GM21360 (cell line): ENCODE results near the gene RNF207.

Experiments used
- ATAC-seq: cut with Tn5 transposase; IDR thresholded peaks from one replicate; pipeline ENCODE4 v1.9.1; 2021; ENCODE audit warnings: mild to moderate bottlenecking, moderate library complexity; ENCODE audit not compliant: unreplicated experiment

The RNF207 gene

DNA sequence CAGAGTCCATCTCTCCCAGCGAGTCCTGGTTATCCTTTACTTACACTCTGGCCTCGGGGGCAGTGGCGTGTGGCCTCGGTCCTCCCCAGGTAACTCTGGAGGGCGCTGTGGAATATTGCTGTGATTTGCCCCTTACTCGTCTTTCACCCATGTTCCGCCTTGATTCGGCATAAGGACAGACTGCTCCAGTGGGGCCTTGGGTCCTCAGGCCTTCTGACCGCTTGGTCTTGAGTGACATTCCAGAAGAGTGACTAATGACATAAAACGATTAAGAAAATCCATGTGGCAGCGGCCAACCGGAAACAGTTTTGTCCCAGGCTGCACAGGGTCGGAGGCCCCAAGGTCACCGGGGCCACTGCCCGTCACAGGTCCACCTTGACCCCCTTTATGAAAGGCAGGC is 18.8 kb downstream of the RNF207 start:
- no peak for ATAC-seq

DNA sequence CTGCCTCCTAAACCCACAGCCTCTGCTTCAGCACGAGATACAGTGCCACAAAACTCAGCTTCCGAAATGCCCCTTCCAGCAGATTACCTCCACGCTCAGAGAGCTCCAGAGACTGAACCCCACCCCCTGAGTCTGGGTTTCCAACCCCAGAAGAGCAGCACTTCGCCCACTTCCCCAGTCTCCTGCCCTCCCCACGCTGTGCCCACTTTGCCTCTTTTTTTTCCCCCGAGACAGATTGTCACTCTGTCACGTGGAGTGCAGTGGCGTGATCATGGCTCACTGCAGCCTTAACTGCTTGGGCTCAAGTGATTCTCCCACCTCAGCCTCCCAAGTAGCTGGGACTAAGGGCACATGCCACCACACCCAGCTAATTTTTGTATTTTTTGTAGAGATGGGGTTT is 19.7 kb downstream of the RNF207 start:
- ATAC-seq, result no peak

DNA sequence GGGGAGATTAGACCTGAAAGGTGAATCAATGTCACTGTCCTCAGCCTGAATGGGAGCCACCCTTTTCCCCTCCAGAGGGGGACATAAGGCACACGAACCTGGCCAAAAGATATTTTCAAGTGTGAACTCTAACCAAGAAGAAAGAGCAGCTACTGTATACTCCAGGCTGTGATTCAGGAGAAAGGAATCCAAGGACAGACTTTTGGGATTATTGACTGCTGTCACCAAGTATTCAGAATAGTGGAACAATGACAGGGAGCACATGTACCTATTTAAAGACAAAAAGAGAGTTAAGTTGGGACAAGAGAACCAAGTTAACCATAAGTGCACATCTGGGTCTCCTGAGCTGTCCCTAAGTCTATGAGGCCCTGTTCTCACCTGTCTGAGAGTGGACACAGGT is 27.5 kb downstream of the RNF207 start:
- ATAC-seq, result no peak

DNA sequence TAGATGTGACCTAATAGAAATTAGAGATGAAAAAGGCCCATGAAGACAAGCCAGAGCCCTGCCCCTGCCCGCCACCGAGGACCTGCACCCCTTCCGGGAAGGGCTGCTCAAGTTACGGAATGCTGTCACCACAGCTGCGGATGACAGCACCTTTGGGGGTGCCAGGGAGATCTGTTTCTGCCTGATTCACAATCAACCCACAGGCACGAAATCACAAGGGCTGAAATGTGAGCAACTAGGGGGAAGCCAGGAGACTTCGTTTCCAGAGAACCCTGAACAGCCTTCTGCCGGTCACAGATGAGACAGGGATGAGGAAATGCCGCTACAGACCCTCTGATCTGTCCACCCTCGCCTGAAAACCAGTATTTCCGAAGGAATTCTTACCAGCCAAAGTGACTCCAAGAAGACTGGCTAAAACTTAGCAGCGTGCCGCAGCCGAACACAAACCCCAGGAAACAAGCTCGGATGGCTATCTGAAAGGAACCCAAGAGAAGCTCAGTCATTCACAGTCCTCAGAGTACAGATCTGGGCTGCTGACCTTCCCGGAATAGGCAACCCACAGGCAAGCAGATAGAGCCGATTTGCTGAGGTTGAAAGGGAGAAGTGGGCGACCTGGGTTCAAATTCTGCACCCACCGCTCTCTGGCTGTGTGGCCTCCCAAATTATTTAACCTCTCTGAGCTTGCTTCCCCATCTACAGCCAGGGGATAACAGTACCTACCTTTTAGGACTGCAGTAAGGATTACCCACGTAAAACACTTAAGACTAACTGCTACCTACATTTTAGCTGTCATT is 28.8 kb downstream of the RNF207 start:
- no peak for ATAC-seq

DNA sequence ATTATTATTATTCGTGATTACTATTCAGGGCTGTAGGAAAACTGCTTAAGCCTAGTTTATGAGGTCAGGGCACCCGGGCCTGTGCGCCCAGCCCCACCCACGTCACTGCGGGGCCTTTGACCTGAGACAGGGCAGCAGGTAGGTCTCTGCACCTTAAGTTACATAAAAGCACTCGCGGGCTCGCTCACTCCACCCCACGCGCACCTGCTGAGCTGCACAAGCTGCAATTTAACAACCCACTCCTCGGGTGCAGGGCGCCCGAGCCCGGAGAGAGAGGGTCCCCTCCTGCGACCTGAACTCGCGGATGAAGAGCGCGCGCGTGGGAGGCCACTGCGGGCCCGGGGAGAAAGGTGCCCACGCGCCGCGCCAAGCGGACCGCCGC is 29.4 kb downstream of the RNF207 start:
- no peak for ATAC-seq

DNA sequence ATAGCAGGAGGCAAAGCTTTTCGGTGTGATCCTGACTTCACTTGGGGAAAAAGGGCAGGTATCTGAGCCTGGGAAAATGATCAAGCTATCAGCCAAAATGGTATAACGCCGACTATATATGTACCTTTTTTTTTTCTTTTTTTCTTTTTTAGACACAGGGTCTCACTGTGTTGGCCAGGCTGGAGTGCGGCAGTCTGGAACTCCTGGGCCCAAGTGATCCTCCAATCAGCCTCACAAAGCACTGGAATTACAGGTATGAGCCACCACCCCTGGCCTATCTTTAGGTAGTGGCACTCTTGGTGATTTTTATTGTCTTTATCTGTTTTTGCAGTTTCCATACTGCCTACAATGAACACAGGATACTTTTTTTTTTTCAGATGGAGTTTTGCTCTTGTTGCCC is 31.2 kb downstream of the RNF207 start:
- no peak for ATAC-seq

DNA sequence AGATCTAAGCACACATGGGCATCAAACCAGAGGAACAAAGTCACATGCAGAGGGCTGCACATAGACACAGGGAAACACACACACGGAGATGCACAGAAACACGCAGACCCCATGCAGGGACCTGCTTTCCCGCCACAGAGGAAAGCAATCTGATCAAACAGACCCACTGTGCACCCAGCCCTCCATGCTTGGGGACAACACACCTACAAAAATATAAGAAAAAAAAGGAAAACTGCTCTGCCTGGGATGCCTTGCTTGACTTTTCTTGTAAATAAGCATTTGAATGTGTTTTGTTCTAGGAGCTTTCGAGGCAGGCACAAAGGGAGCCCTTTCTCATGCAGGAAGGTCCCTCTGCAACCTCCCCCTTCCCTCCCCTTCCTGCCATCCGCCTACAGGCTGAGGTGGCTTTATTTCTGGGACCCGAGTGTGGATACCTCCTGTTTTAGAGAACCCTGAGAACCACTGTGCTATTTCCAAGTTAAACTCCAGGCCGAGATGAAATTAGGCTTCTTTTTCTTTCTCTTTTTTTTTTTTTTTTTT is 33.4 kb downstream of the RNF207 start:
- no peak for ATAC-seq

DNA sequence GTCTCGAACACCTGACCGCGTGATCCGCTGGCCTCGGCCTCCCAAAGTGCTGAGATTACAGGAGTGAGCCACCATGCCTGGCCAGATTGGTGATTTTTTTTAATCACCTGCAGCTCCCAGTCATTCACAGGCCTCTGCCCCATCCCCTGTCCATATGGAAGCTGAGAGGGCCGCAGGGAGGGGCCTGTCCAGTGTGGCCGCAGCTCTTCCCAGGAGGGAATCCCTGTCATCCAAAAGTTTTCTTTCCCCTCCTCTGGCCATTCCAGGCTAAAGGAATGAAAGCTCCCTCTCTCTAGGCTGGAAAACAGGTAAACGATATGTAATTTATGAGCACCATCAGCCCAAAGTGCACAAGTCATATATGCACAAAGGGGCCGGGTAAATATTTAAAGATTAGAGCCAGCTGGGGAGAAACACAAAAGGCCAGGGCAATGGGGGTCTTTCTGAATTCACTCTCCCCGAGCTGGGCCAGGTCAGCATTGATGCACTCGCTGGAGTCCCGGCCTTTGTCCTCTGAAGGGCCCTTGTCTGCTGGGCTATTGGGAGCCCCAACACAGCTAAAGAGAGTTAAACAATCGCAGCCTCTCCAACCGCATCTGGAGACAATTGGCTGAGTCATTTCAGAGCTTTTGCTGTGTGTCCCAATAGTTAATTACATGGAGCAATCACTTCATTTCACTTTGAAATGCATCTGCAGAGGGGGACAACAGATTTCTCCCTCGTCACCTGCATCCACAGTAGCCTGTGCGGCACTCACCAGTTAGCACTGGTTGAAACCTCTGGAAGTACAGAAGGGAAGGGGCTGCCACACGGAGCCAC is 34.2 kb downstream of the RNF207 start:
- no peak for ATAC-seq

DNA sequence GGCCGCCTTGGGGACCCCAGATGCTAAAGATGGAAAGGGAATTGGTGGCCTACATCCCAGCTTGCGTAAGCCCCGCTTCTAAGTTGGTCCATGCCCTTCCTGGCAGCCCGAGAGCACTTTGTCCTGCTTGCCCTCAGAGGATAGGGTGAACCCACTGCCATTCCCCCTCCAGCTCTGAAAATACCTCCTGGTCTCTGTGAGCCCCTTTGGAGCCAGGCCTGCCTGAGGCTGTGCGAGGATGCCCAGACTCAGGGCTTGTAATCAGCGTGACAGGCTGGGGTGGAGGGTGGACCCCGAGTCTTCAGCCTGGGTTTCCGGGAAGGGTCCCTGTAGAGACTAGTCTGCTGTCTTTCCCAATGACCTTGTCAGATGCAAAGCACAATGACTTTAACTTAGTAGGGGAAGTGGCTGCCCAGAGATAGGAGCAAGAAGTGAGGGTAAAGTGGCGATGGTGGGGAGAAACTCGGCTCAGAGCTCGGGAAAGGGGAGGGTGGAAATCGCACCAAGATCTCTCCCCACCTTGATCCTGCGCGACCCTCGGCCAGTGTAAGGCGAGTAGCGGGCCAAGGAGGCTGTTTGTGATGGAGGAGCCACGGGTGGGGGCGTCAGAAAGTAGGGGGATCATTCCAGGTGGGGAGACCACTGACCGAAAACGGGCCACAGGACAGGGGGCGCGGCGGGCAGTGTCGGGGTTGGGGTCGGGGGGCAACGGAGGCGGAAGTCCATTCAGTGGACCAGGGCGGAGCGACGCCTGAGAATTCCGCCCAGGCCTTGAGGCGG is 35.4 kb downstream of the RNF207 start:
- ATAC-seq, result no peak

DNA sequence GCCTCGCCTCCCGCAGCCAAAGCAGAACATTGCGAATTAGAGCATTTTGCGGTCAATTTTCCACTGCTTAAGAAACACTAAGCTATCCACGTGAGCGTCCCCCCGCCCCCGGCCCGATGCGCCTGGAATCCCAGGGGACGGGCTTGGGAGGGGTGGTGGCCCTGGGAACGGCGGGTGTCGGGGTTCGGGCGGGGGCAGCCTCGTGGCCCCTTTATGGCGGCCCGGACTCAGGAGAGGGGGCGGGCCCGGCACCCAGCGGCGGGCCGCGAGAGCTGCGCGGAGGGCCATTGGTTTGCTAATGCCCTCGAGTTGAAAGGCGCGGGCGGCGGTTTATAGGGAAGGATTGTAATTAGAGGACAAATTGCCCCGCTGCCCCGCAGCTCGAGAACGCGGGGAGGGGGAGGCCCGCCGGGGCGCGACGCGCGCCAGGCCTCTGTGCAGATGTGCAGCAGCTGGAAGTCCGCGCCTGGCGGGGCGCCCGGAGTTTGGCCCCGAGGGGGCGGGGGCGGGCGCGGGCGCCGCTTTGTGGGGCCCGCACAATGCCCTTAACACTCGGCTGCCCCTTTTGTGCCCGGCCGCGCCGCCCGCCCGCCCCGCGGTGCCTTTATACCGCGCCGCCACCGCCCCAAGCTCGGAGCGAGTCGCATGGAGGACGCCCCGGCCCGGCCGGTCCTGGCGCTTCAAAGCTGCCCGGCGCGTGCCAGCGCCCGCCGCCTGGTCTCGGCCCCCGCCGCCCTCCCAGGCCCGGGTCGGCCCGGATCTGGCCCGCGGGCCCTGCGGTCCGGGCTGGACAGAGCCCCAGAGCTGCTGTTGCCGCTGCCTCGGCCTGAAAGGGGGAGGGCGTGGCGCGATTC is 36.2 kb downstream of the RNF207 start:
- no peak for ATAC-seq

DNA sequence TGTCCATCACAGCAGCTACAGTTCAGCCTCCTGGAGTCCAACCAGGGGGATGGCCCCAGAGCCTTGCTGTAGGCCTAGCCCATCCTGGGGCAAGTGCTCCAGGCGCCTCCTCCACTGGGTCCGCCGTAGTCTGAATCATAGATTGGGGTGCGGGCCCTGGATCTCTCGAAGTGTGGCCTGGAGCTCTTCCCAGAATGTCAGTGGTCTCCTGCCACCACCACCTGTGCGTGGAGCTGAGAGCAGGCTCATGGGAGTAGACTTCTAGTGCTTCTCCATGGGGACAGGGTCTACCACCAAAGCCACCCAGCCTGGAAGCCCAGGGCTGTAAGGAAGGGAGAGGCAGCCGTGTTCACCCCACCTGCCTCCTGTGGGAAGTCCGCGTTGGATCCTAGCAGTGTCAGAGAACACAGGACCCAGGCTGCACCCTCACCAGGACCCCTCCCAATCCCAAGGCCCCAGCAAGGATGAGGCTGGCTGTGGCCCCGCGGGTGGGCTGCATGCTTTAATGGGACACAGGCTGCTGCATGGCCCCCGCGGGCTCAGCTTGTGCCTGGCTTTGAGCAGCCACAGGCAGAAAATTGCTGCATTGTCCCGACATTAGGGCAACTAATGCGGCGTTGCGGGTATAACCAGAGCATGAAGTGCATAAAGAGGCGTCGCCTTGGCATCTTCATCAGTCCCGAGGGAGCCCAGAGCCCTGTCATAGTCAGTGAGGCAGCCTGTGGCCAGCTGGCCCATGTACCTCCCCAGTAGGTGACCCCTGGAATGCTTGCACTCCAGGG is 37.3 kb downstream of the RNF207 start:
- no peak for ATAC-seq

DNA sequence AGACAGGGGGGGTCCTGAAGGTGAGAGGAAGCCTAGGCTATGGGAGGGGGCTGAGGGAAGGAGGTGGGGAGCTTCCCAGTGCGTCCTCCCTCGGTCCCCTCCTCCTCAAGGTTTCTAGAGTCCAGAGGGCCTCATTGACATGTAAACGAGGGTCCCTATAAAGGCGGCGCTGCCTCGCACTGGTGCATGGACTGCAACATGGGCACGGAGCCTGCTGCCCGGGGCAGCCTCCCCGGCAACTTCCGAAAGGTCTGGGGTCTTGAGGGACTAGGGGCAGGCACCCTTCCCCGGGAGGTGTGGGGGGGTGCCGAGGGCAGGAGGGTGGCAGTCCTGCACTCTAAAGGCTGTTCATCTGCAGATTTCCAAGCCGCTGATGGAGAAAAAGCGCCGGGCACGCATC is 38.1 kb downstream of the RNF207 start, which contains the start of gene HES3:
TSS of gene HES3 (plus strand) at position 187 of the 400 bp plus-strand sequence. CDS start at position 374, 187 bp downstream.
- no peak for ATAC-seq

DNA sequence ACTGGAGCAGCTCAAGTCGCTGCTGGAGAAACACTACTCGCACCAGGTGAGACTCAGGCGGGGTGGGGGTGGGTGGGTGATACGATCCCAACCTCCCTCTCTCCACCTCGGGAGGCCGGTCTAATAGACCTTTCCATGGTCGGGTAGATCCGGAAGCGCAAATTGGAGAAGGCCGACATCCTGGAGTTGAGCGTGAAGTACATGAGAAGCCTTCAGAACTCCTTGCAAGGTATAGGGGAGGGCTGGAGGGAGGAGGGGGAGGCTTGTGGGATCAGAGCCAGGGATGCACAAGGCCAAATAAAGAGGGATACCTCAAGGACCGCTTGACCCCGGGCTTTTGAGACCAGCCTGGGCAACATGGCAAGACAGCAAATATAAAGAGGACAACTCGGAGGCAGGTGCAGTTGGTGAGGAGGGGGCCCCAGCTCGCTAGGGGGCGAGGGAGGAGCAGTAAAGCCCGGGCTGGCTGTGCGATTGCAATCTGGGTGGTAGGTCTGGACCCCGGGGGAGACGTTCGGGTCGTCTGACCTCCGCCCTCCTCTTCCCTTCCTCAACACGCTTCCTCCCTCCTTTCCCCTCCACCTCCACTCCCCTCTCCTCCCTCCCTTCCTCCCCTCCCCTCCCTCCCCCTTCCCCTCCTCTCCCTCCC is 38.6 kb downstream of the RNF207 start:
- no peak for ATAC-seq

DNA sequence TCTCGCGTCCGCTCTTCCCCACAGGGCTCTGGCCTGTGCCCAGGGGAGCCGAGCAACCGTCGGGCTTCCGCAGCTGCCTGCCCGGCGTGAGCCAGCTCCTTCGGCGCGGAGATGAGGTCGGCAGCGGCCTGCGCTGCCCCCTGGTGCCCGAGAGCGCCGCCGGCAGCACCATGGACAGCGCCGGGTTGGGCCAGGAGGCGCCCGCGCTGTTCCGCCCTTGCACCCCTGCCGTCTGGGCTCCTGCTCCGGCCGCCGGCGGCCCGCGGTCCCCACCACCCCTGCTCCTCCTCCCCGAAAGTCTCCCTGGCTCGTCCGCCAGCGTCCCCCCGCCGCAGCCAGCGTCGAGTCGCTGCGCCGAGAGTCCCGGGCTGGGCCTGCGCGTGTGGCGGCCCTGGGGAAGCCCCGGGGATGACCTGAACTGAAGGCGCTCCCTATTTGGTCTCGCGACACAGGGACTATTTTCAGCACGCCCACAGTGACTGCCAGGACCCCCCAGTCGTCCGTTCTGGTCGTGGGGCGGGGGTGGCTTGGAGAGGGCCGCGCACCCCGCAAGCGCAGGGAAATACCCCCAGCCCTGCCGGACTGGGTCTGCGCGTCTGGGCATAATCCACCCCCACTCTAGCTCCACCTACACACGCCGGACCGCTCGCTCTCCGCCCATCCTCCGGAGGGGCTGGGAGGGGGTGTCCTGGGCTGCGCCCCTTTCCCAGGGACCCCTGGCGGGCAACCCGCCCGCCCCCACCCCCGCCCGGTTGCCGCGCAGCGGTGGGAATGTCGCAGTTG is 39.4 kb downstream of the RNF207 start:
- ATAC-seq, result peak; percentile 47

DNA sequence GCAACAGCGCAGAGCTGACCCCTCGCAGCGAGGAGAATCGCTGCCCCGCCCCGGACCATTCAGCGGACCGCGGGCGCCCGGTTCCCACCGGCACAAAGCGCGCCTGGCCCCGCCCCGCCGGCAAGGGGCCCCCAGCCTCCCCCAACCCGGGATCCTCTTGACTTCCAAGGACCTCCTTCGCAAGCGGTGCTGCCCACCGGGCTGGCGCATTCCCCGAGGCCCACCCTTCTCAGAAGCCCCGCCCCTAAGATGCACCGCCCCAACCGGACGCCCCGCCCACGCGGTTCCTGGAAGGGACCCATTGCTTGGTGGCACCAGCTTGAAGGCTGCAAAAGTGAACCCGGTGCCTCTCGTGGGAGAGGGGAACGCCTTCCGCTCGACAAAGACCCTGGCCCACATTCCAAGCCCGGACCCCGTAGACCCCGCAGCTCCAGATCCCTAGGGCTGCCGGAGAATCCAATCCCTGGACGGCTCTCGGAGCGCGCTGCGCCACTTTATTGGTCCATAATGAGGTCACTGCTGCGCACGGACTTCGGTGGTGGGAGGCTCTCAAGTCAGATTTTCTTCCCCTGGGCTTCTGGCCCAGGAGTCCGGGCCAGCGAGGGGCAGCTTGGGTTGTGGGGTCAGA is 40.1 kb downstream of the RNF207 start:
- ATAC-seq, result no peak

DNA sequence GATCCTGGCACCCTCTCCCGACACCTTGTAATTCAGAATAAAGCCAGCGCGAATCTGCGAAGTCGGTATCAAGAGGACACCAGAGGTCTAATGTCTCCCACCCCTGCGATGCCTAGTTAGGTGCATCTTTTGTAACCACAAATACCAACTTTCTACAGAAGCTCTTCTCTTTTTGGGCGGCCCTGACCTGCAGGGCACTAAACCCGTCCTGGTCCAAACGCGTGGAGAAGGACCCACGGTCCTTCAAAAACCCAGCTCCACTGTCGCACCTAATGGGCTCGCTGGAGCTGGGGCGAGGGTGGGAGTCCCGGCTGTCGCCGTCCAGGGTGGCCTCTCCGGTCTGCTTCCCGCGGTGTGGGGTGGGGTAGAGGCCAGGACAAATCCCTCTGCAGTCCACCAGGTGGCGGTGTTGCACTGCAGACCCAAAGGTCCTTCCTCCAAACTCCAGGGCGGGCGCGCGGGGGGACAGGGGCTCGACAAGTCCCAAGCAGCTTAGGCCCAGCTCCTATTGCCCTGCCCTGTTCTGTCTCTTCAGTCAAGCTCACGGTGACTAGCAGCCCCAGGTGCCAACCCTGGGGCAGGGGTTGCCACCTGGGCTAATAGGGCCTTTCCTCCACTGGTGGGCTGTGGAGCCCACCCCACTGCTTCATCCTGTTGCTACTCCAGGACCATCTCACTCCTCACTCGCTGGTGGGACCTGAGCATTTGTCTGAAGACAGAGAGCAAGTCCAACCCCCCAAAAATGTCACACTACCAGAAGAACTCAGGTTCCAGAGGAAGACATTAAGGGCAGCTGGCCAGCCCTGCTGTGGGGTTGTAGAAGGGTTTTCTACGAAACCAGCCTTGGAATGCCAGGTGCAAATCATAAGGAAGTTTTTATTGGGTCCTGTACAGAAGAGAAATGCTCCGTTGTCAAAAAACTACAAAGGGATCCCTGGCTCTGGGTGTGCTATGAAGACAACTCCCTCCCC is 40.9 kb downstream of the RNF207 start:
- peak; percentile 42 for ATAC-seq

DNA sequence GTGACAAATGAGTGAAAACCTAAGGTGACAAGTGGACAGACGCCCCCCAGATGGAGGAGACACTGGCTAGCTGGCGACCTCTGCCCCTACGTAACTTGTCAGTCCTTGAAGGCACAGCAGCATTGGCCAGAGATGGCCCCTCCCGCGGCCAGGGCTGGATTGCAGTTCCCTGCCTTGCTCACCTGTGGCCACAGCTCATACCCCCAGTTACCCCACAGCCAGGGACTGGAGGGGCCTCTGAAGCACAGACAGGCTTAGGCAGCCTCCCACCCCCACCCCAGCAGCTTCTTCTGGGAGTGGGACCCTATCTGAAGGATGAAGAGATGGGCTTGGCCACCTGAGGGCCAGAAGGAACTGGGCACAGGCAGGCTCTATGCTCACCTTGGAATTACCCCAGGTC is 41.7 kb downstream of the RNF207 start:
- no peak for ATAC-seq
